Esophagus squamous epithelium (tissue), 4 donors: ENCODE results near the gene TMPRSS3.

ENCODE experiments used
- CTCF ChIP-seq, 6 experiments: fragments of 450-650 bp in 4 of 6; fragments of 200-600 bp in 2 of 6; sonication (generic) in 2 of 6; IDR thresholded peaks; one replicate each; pipeline ENCODE4 v1.5.1; 2016 to 2019; ENCODE audit warnings: antibody characterized with exemption in 6 of 6, mild to moderate bottlenecking in 4 of 6, moderate library complexity in 4 of 6
- POLR2A ChIP-seq, 4 donors: fragments of 450-650 bp; IDR thresholded peaks; one replicate each; pipeline ENCODE4 v1.6.1; 2017; ENCODE audit warnings: antibody characterized with exemption in 4 of 4, mild to moderate bottlenecking in 4 of 4, moderate library complexity in 3 of 4

GRCh38 chr21:42423197-42423675 lies 27.4 kb upstream of the TMPRSS3 start:
- TF ChIP-seq CTCF (IDR thresholded peaks at IDR 0.05) (no peak), POLR2A (IDR thresholded peaks at IDR 0.05) (no peak)
